ENCODE data around the gene RTTN. TPM values are rescaled to one million over a fixed set of nuclear protein-coding genes. Genes with fewer than 3 reads are reported as not detected.

The RTTN gene
- total RNA-seq, 2 experiments from 2014 or later: 23.0 to 26.8 TPM

GRCh38 chr18:70160073-70160678, 45.3 kb downstream of the RTTN start:
- DNase-seq: no peak
- CTCF ChIA-PET: no interaction called here

GRCh38 chr18:70158992-70159717, 46.3 kb downstream of the RTTN start:
- Mint-ChIP-seq H3K9me3 (peaks cover 11% of the 10 kb centered on the region), H3K27me3 (no peaks in the 10 kb centered on the region), H3K4me1 (peaks cover 33% of the 10 kb centered on the region), H3K27ac (no peak overlapping the region), H3K4me3 (no peak overlapping the region), H3K36me3 (ENCODE audit: low read depth) (peaks cover 85% of the 10 kb centered on the region)
- DNase-seq: no peak
- ChIA-PET CTCF (interaction anchor here (1.2 kb wide), 1 partner anchor 275 kb away, joined by 4 read pairs; no protein-coding TSS in a partner anchor), POLR2A (no interaction called here)

More at GRCh38 chr18:70160073-70160678, 45.3 kb downstream of the RTTN start:
- Mint-ChIP-seq H3K27me3 (no peaks in the 10 kb centered on the region), H3K9me3 (peaks cover 11% of the 10 kb centered on the region), H3K27ac (peak overlapping the region; percentile 32), H3K36me3 (ENCODE audit: low read depth) (peaks cover 80% of the 10 kb centered on the region), H3K4me1 (peaks cover 23% of the 10 kb centered on the region), H3K4me3 (no peak overlapping the region)
- POLR2A ChIA-PET: no interaction called here

- POLR2A ChIA-PET: no interaction called here
- Mint-ChIP-seq H3K9me3 (peaks cover 4% of the 10 kb centered on the region), H3K36me3 (ENCODE audit: low read depth) (peaks cover 73% of the 10 kb centered on the region), H3K27ac (no peak overlapping the region), H3K27me3 (no peaks in the 10 kb centered on the region), H3K4me1 (peaks cover 34% of the 10 kb centered on the region), H3K4me3 (no peak overlapping the region)
- CTCF ChIA-PET: no interaction called here
- DNase-seq: no peak
These were observed 48.6 kb downstream of the RTTN start for GRCh38 chr18:70156886-70157285.

GRCh38 chr18:70154591-70155194, 50.8 kb downstream of the RTTN start:
- Mint-ChIP-seq H3K36me3 (ENCODE audit: low read depth) (peaks cover 53% of the 10 kb centered on the region), H3K9me3 (no peaks in the 10 kb centered on the region), H3K4me3 (no peak overlapping the region), H3K27ac (no peak overlapping the region), H3K4me1 (peaks cover 30% of the 10 kb centered on the region), H3K27me3 (no peaks in the 10 kb centered on the region)
- CTCF ChIA-PET: no interaction called here
- DNase-seq: no peak
- POLR2A ChIA-PET: no interaction called here

- ChIA-PET POLR2A (no interaction called here), CTCF (no interaction called here)
- no peak overlapping the region for H3K4me3 Mint-ChIP-seq
- no peaks in the 10 kb centered on the region for H3K27me3 Mint-ChIP-seq
- no peak for DNase-seq
- no peaks in the 10 kb centered on the region for H3K9me3 Mint-ChIP-seq
- H3K4me1 Mint-ChIP-seq: peaks cover 20% of the 10 kb centered on the region
- H3K27ac Mint-ChIP-seq: no peak overlapping the region
- peaks cover 25% of the 10 kb centered on the region for H3K36me3 Mint-ChIP-seq (ENCODE audit: low read depth)
These were observed 53.9 kb downstream of the RTTN start for GRCh38 chr18:70151614-70152013.

- Mint-ChIP-seq H3K27me3 (no peaks in the 10 kb centered on the region), H3K4me1 (peaks cover 15% of the 10 kb centered on the region), H3K27ac (no peak overlapping the region), H3K9me3 (no peaks in the 10 kb centered on the region), H3K4me3 (no peak overlapping the region), H3K36me3 (ENCODE audit: low read depth) (peaks cover 23% of the 10 kb centered on the region)
- ChIA-PET POLR2A (no interaction called here), CTCF (no interaction called here)
- DNase-seq: no peak
These were observed 55.7 kb downstream of the RTTN start for GRCh38 chr18:70149616-70150301.

GRCh38 chr18:70149156-70149555, 56.3 kb downstream of the RTTN start:
- Mint-ChIP-seq H3K9me3 (no peaks in the 10 kb centered on the region), H3K36me3 (ENCODE audit: low read depth) (peaks cover 23% of the 10 kb centered on the region), H3K27ac (no peak overlapping the region), H3K4me3 (no peak overlapping the region), H3K4me1 (peaks cover 10% of the 10 kb centered on the region), H3K27me3 (no peaks in the 10 kb centered on the region)
- POLR2A ChIA-PET: no interaction called here
- CTCF ChIA-PET: no interaction called here
- DNase-seq: no peak

GRCh38 chr18:70148039-70148938, 57.2 kb downstream of the RTTN start:
- H3K4me1 Mint-ChIP-seq: peaks cover 10% of the 10 kb centered on the region
- H3K27me3 Mint-ChIP-seq: no peaks in the 10 kb centered on the region
- CTCF ChIA-PET: no interaction called here
- POLR2A ChIA-PET: no interaction called here
- no peak overlapping the region for H3K27ac Mint-ChIP-seq
- no peaks in the 10 kb centered on the region for H3K9me3 Mint-ChIP-seq
- DNase-seq: no peak
- peaks cover 27% of the 10 kb centered on the region for H3K36me3 Mint-ChIP-seq (ENCODE audit: low read depth)
- no peak overlapping the region for H3K4me3 Mint-ChIP-seq

- peaks cover 2% of the 10 kb centered on the region for H3K4me1 Mint-ChIP-seq
- no peaks in the 10 kb centered on the region for H3K27me3 Mint-ChIP-seq
- POLR2A ChIA-PET: no interaction called here
- H3K4me3 Mint-ChIP-seq: no peak overlapping the region
- CTCF ChIA-PET: no interaction called here
- no peak overlapping the region for H3K27ac Mint-ChIP-seq
- H3K9me3 Mint-ChIP-seq: no peaks in the 10 kb centered on the region
- DNase-seq: no peak
- H3K36me3 Mint-ChIP-seq (ENCODE audit: low read depth): peaks cover 37% of the 10 kb centered on the region
These were observed 59.3 kb downstream of the RTTN start for GRCh38 chr18:70146174-70146573.

GRCh38 chr18:70142001-70142400, 63.5 kb downstream of the RTTN start:
- Mint-ChIP-seq H3K27ac (no peak overlapping the region), H3K4me1 (no peaks in the 10 kb centered on the region), H3K9me3 (no peaks in the 10 kb centered on the region), H3K4me3 (no peak overlapping the region), H3K27me3 (no peaks in the 10 kb centered on the region), H3K36me3 (ENCODE audit: low read depth) (peaks cover 35% of the 10 kb centered on the region)
- ChIA-PET POLR2A (no interaction called here), CTCF (no interaction called here)
- DNase-seq: no peak

- H3K27ac Mint-ChIP-seq: no peak overlapping the region
- H3K9me3 Mint-ChIP-seq: no peaks in the 10 kb centered on the region
- H3K36me3 Mint-ChIP-seq (ENCODE audit: low read depth): peaks cover 30% of the 10 kb centered on the region
- H3K4me1 Mint-ChIP-seq: no peaks in the 10 kb centered on the region
- CTCF ChIA-PET: no interaction called here
- DNase-seq: no peak
- POLR2A ChIA-PET: no interaction called here
- H3K4me3 Mint-ChIP-seq: no peak overlapping the region
- H3K27me3 Mint-ChIP-seq: no peaks in the 10 kb centered on the region
These were observed 66.3 kb downstream of the RTTN start for GRCh38 chr18:70139138-70139537.

GRCh38 chr18:70135604-70136003, 69.9 kb downstream of the RTTN start:
- no peak for DNase-seq
- no peak overlapping the region for H3K27ac Mint-ChIP-seq
- H3K9me3 Mint-ChIP-seq: no peaks in the 10 kb centered on the region
- H3K4me1 Mint-ChIP-seq: no peaks in the 10 kb centered on the region
- ChIA-PET CTCF (no interaction called here), POLR2A (no interaction called here)
- no peaks in the 10 kb centered on the region for H3K27me3 Mint-ChIP-seq
- H3K36me3 Mint-ChIP-seq (ENCODE audit: low read depth): peaks cover 26% of the 10 kb centered on the region
- H3K4me3 Mint-ChIP-seq: no peak overlapping the region

GRCh38 chr18:70132999-70133398, 72.5 kb downstream of the RTTN start:
- Mint-ChIP-seq H3K27me3 (no peaks in the 10 kb centered on the region), H3K36me3 (ENCODE audit: low read depth) (peaks cover 42% of the 10 kb centered on the region), H3K27ac (no peak overlapping the region), H3K9me3 (no peaks in the 10 kb centered on the region), H3K4me3 (no peak overlapping the region), H3K4me1 (no peaks in the 10 kb centered on the region)
- ChIA-PET CTCF (interaction anchor here (0.6 to 1.3 kb wide), 2 partner anchors 301 to 405 kb away, joined by 3 to 4 read pairs; no protein-coding TSS in a partner anchor), POLR2A (no interaction called here)
- DNase-seq: no peak

Measured in activated CD4-positive, alpha-beta memory T cell treated with anti-CD3 and anti-CD28 coated beads, Interleukin-2, amount 10 ng/mL, durations not matched to agents 7 days and 5 days (primary cell).